ENCODE measurements around the gene SUSD6. TPM values are rescaled to one million over a fixed set of nuclear protein-coding genes. Genes with fewer than 3 reads are reported as not detected.
"Not testable (repeated sequence)": the region's sequence is repeated elsewhere in the genome, so short reads cannot be mapped to it uniquely, and the experiment has no call there.

The SUSD6 gene
- total RNA-seq, 1 donor from 2014 or later: 46.6 TPM

GRCh38 chr14:69631509-69631908 is 20.1 kb downstream of the SUSD6 start:
- no peak overlapping the region for H3K4me3 Mint-ChIP-seq (ENCODE audit: low read depth)
- intact Hi-C loops (cut with micrococcal nuclease): no loop called here

DNA sequence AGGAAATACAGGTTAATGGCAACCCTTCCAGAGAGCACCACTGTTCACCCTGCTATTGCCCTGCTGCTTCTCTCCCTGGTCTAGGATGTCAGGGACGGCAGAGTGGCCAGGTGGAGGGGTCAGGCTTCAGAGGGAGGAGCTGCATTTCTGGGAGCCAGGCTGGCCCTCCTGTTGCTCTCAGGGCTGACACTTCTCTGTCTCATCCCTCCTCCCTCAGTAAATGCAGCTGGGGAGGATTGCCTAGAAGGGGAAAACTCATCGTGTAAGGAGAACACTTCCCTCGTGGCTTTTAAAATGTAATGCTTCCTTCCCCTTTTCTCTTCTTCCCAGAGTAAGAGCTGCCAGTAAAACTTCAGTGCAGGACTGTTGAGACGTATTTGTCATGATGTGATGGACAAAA is 20.8 kb downstream of the SUSD6 start:
- Mint-ChIP-seq H3K36me3 (ENCODE audit: low read depth) (peaks cover 21% of the 10 kb centered on the region), H3K9me3 (no peaks in the 10 kb centered on the region), H3K4me1 (ENCODE audit: low read depth) (peaks cover 87% of the 10 kb centered on the region), H3K4me3 (ENCODE audit: low read depth) (no peak overlapping the region), H3K27ac (peak overlapping the region; percentile 6), H3K27me3 (ENCODE audit: low read depth) (no peaks in the 10 kb centered on the region)
- DNase-seq (ENCODE audit: low spot score): no peak
- intact Hi-C loops (cut with micrococcal nuclease): no loop called here

More at GRCh38 chr14:69631509-69631908, 20.1 kb downstream of the SUSD6 start:
- Mint-ChIP-seq H3K4me1 (ENCODE audit: low read depth) (peaks cover 86% of the 10 kb centered on the region), H3K27me3 (ENCODE audit: low read depth) (no peaks in the 10 kb centered on the region), H3K27ac (no peak overlapping the region), H3K36me3 (ENCODE audit: low read depth) (peaks cover 26% of the 10 kb centered on the region), H3K9me3 (no peaks in the 10 kb centered on the region)
- no peak for DNase-seq (ENCODE audit: low spot score)

DNA sequence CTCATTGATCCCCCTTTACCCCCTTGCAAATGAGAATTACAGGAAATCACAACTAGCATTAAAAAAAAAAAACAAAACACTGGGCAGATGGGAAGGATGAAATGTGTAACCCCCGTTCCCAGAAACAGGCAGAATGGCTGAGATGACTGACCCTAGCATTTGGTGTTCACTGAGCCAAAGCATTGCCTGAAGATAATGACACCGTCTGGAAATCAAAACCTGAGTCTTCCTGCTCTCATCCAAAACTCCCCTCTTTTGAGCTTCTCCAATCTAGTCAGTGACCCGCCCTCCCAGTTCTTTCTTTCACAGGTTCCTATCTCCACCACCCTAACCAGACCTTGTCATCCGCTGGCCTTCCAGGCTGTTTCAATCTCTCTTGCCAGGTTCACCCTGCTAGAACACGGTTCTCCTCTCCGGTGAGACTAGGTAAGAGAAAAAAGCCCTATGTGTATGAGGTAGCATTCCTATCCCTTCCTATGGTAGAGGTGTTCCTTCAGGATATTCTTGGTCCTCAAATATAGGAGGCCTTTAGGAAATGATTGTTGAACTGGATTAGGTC is 21.3 kb downstream of the SUSD6 start:
- no peak overlapping the region for H3K4me3 Mint-ChIP-seq (ENCODE audit: low read depth)
- H3K36me3 Mint-ChIP-seq (ENCODE audit: low read depth): peaks cover 21% of the 10 kb centered on the region
- no peak for DNase-seq (ENCODE audit: low spot score)
- peak overlapping the region; percentile 6 for H3K27ac Mint-ChIP-seq
- intact Hi-C loops (cut with micrococcal nuclease): no loop called here
- H3K9me3 Mint-ChIP-seq: no peaks in the 10 kb centered on the region
- peaks cover 91% of the 10 kb centered on the region for H3K4me1 Mint-ChIP-seq (ENCODE audit: low read depth)
- H3K27me3 Mint-ChIP-seq (ENCODE audit: low read depth): no peaks in the 10 kb centered on the region

GRCh38 chr14:69633238-69633637 is 21.8 kb downstream of the SUSD6 start:
- H3K4me3 Mint-ChIP-seq (ENCODE audit: low read depth): no peak overlapping the region
- no peaks in the 10 kb centered on the region for H3K27me3 Mint-ChIP-seq (ENCODE audit: low read depth)
- peaks cover 21% of the 10 kb centered on the region for H3K36me3 Mint-ChIP-seq (ENCODE audit: low read depth)
- no peak for DNase-seq (ENCODE audit: low spot score)
- intact Hi-C loops (cut with micrococcal nuclease): no loop called here
- H3K9me3 Mint-ChIP-seq: no peaks in the 10 kb centered on the region
- peak overlapping the region; percentile 37 for H3K27ac Mint-ChIP-seq
- H3K4me1 Mint-ChIP-seq (ENCODE audit: low read depth): peaks cover 95% of the 10 kb centered on the region

DNA sequence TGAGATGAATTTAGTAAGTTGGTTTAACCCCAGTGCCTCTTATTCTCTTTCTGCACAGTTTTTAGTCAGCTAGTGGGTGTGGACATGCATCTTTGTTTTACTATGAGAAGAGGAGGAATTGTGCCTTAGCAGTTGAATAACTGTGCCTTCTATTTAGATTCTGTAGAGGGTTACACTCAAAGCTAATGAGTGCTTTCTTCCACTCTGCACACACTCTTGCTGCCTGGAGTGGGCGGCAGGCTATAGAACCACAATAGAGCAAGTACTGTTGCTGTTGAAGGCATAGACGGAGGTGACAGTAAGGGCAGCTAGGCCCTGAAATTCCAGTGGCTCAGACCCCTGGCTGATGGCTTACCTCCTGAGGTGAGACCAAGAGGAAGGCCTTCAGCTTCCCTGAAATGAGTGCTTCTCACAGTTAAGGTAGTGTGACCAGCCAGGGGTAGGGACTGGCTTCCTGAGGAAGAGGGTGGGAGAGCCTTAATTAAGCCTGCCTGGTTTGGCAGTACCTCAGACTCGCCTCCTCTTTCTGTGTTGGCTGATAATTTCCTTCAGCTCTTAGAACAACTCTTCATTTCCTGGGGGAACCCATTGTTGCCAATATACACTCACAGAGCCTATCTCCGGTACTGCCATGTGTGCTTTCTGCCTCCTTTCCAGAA is 24.7 kb downstream of the SUSD6 start:
- H3K36me3 Mint-ChIP-seq (ENCODE audit: low read depth): peaks cover 29% of the 10 kb centered on the region
- H3K4me3 Mint-ChIP-seq (ENCODE audit: low read depth): peak overlapping the region; percentile 54
- H3K9me3 Mint-ChIP-seq: peaks cover 8% of the 10 kb centered on the region
- DNase-seq (ENCODE audit: low spot score): no peak
- intact Hi-C loops (cut with micrococcal nuclease): loop anchor here (1.0 to 2.0 kb wide), 5 partner anchors 11 to 80 kb away; no protein-coding TSS in a partner anchor
- H3K4me1 Mint-ChIP-seq (ENCODE audit: low read depth): peaks cover 83% of the 10 kb centered on the region
- H3K27me3 Mint-ChIP-seq (ENCODE audit: low read depth): no peaks in the 10 kb centered on the region
- peak overlapping the region; percentile 93 for H3K27ac Mint-ChIP-seq

DNA sequence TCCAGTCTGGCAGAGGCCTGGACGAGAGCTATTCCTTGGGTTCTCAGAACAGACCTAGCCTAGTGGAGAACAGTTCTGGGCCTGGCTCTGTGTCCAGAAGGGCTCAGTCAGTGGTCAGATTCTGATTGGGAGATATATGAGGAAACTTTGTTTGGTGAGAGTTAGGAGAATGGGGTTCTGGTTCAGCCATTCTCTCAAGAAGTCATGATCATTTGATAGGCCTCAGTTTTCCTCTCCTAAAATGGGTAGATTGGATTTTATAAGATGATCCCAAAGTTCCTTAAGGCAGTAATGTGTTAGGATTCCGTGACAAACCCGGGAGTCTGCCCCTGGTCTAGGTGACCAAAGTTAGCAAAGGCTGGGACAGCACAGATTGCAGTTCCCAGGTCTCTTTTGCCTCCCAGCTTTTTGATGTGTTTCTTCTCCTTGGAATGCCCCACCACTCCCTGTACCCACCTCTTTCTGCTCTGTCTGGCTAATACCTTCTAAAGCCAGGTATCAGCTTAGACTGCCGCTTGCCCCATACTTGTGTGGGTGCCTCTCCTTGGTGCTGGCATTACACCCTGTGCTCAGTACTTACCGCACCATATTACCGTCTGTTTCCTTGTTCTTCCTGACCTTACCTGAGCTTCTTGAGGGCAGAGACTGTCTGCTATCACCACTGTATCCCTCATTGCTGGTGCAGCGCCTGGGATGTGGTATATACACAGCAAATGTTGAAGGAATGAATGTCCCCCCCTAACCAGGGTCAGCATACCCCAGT is 25.5 kb downstream of the SUSD6 start:
- intact Hi-C loops (cut with micrococcal nuclease): loop anchor here (1.0 to 2.0 kb wide), 5 partner anchors 12 to 79 kb away; no protein-coding TSS in a partner anchor
- peak overlapping the region; percentile 54 for H3K4me3 Mint-ChIP-seq (ENCODE audit: low read depth)
- no peak for DNase-seq (ENCODE audit: low spot score)
- H3K4me1 Mint-ChIP-seq (ENCODE audit: low read depth): peaks cover 75% of the 10 kb centered on the region
- H3K9me3 Mint-ChIP-seq: peaks cover 15% of the 10 kb centered on the region
- peaks cover 37% of the 10 kb centered on the region for H3K36me3 Mint-ChIP-seq (ENCODE audit: low read depth)
- H3K27me3 Mint-ChIP-seq (ENCODE audit: low read depth): no peaks in the 10 kb centered on the region
- peak overlapping the region; percentile 94 for H3K27ac Mint-ChIP-seq

DNA sequence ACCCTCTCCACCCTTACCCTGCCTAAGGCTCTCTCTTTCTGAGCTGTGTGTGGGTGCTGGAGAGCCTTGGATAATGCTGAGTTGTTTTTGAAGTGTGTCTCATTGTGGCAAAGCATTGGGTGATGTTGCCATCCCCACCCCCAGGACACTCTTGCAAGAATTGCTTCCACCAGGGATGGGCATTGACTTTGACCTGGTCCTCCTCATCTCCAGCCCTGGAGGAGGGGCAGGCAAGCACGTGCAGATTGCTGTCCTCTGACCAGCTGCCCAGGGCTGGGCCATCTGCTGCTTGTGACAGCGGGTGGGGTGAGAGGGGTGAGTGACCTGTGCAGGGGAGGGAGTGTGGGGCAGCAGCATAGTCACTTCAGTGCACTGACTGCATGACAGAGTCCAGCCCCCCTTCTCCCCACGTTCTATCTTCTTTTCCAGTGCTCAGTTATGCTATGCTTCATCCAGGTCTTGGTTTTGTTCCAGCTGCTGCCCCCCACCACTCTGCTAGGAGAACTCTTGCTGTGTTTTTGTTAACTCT is 26.2 kb downstream of the SUSD6 start:
- DNase-seq (ENCODE audit: low spot score): no peak
- intact Hi-C loops (cut with micrococcal nuclease): loop anchor here (2.0 kb wide), 2 partner anchors 21 to 47 kb away; no protein-coding TSS in a partner anchor

DNA sequence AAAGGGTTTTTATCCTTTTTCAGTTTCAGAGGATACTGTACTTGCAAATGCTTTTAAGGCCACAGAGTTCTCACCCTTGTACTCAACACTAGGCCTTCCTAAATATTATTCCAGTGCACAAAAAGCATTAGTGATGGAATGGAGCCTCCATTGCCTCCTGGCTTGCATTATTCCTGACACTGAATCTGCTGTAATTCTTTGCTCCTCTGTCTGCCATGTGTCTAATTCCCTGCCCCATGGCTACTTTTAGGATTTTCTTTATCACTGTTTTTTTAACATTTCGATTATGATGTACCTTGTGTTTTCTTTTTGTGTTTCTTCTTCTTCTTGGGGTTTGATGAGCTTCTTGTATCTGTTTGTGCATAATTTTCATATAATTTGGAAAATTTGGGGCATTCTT is 29.5 kb downstream of the SUSD6 start:
- Mint-ChIP-seq H3K27ac (no peak overlapping the region), H3K4me1 (ENCODE audit: low read depth) (peaks cover 67% of the 10 kb centered on the region), H3K4me3 (ENCODE audit: low read depth) (no peak overlapping the region), H3K36me3 (ENCODE audit: low read depth) (peaks cover 49% of the 10 kb centered on the region), H3K9me3 (peaks cover 31% of the 10 kb centered on the region), H3K27me3 (ENCODE audit: low read depth) (no peaks in the 10 kb centered on the region)
- intact Hi-C loops (cut with micrococcal nuclease): no loop called here
- DNase-seq (ENCODE audit: low spot score): no peak

More for the DNA sequence above, 26.2 kb downstream of the SUSD6 start:
- Mint-ChIP-seq H3K27me3 (ENCODE audit: low read depth) (no peaks in the 10 kb centered on the region), H3K4me1 (ENCODE audit: low read depth) (peaks cover 74% of the 10 kb centered on the region), H3K27ac (peak overlapping the region; percentile 94), H3K9me3 (peaks cover 20% of the 10 kb centered on the region), H3K4me3 (ENCODE audit: low read depth) (peak overlapping the region; percentile 38), H3K36me3 (ENCODE audit: low read depth) (peaks cover 40% of the 10 kb centered on the region)

- H3K4me3 Mint-ChIP-seq (ENCODE audit: low read depth); DNase-seq (ENCODE audit: low spot score); intact Hi-C loops (cut with micrococcal nuclease); H3K27me3 Mint-ChIP-seq (ENCODE audit: low read depth); H3K27ac Mint-ChIP-seq: not testable (repeated sequence)
- Mint-ChIP-seq H3K9me3 (peaks cover 31% of the 10 kb centered on the region), H3K36me3 (ENCODE audit: low read depth) (peaks cover 53% of the 10 kb centered on the region), H3K4me1 (ENCODE audit: low read depth) (peaks cover 61% of the 10 kb centered on the region)
These were observed 30.9 kb downstream of the SUSD6 start for GRCh38 chr14:69642212-69642793.

GRCh38 chr14:69643430-69644200 is 32.2 kb downstream of the SUSD6 start:
- Mint-ChIP-seq H3K27me3 (ENCODE audit: low read depth) (no peaks in the 10 kb centered on the region), H3K27ac (peak overlapping the region; percentile 66), H3K9me3 (peaks cover 31% of the 10 kb centered on the region), H3K36me3 (ENCODE audit: low read depth) (peaks cover 53% of the 10 kb centered on the region), H3K4me1 (ENCODE audit: low read depth) (peaks cover 60% of the 10 kb centered on the region), H3K4me3 (ENCODE audit: low read depth) (no peak overlapping the region)
- intact Hi-C loops (cut with micrococcal nuclease): no loop called here
- no peak for DNase-seq (ENCODE audit: low spot score)

GRCh38 chr14:69644814-69645213 is 33.4 kb downstream of the SUSD6 start:
- intact Hi-C loops (cut with micrococcal nuclease): no loop called here
- peaks cover 55% of the 10 kb centered on the region for H3K36me3 Mint-ChIP-seq (ENCODE audit: low read depth)
- no peak overlapping the region for H3K27ac Mint-ChIP-seq
- H3K9me3 Mint-ChIP-seq: peaks cover 31% of the 10 kb centered on the region
- H3K27me3 Mint-ChIP-seq (ENCODE audit: low read depth): no peaks in the 10 kb centered on the region
- peaks cover 65% of the 10 kb centered on the region for H3K4me1 Mint-ChIP-seq (ENCODE audit: low read depth)
- DNase-seq (ENCODE audit: low spot score): no peak
- H3K4me3 Mint-ChIP-seq (ENCODE audit: low read depth): no peak overlapping the region

DNA sequence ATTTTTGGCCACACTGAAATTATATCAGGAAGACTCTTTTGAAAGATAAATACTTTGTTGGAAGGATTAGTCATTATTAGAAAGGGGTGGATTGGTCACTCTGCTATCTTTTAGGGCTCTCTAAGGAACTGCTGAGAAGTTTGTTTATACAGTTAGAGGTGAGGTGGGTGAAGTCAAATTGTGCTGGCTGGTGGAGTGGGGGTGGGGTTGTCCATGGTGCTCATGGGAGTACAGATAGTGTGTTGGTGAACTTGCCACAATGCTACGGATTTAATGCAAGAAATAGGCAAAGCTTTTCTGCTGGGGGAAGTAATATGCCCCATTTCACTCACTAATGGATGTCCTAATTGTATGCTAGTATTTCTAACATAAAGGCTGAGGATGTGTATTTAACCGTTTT is 35.8 kb downstream of the SUSD6 start:
- Mint-ChIP-seq H3K27ac (no peak overlapping the region), H3K4me1 (ENCODE audit: low read depth) (peaks cover 79% of the 10 kb centered on the region), H3K4me3 (ENCODE audit: low read depth) (no peak overlapping the region), H3K36me3 (ENCODE audit: low read depth) (peaks cover 36% of the 10 kb centered on the region), H3K9me3 (peaks cover 13% of the 10 kb centered on the region), H3K27me3 (ENCODE audit: low read depth) (no peaks in the 10 kb centered on the region)
- no peak for DNase-seq (ENCODE audit: low spot score)
- intact Hi-C loops (cut with micrococcal nuclease): no loop called here
